IMR-90 (cell line): ENCODE measurements around the gene NOL4L.

Experiments
- CEBPB ChIP-seq: IDR thresholded peaks from 2 replicates; pipeline ENCODE4 v1.6.1; 2012; ENCODE audit warnings: low read depth, low read length, improper control_type of control experiment
- CHD1 ChIP-seq: IDR thresholded peaks from 2 replicates; pipeline ENCODE4 v1.6.1; 2012; ENCODE audit warnings: low read depth, low read length, improper control_type of control experiment
- CTCF ChIP-seq: conservative IDR thresholded peaks from 2 replicates; pipeline ENCODE4 v1.5.1; 2012; ENCODE audit warnings: mild to moderate bottlenecking, low read depth, low read length, improper control_type of control experiment
- FOS ChIP-seq: fragments of 150-350 bp; IDR thresholded peaks from 2 replicates; pipeline ENCODE4 v1.6.1; 2016; ENCODE audit warnings: low read depth, low read length
- MAFK ChIP-seq: IDR thresholded peaks from 2 replicates; pipeline ENCODE4 v1.6.1; 2012; ENCODE audit warnings: low read depth, low read length, improper control_type of control experiment
- MAZ ChIP-seq: IDR thresholded peaks from 2 replicates; pipeline ENCODE4 v1.6.1; 2012; ENCODE audit warnings: low read depth, mild to moderate bottlenecking, low read length, improper control_type of control experiment, moderate library complexity, borderline replicate concordance
- MXI1 ChIP-seq: IDR thresholded peaks from 2 replicates; pipeline ENCODE4 v1.6.1; 2012; ENCODE audit warnings: low read depth, mild to moderate bottlenecking, low read length, moderate library complexity, borderline replicate concordance
- NFE2L2 ChIP-seq: fragments of 150-350 bp; IDR thresholded peaks from 2 replicates; pipeline ENCODE4 v1.6.1; 2016; ENCODE audit warnings: low read depth, mild to moderate bottlenecking, low read length
- POLR2A ChIP-seq: IDR thresholded peaks from 2 replicates; pipeline ENCODE4 v1.6.1; 2012; ENCODE audit warnings: mild to moderate bottlenecking, low read depth, low read length
- RAD21 ChIP-seq: IDR thresholded peaks from 2 replicates; pipeline ENCODE4 v1.6.1; 2012; ENCODE audit warnings: low read length, improper control_type of control experiment
- RFX5 ChIP-seq: IDR thresholded peaks from 2 replicates; pipeline ENCODE4 v1.8.0; 2012; ENCODE audit warnings: low read depth, mild to moderate bottlenecking, low read length, moderate library complexity
- SMC3 ChIP-seq: fragments of 150-350 bp; IDR thresholded peaks from 2 replicates; pipeline ENCODE4 v1.6.1; 2016; ENCODE audit warnings: low read depth, mild to moderate bottlenecking, antibody characterized with exemption, low read length, moderate library complexity
- USF2 ChIP-seq: fragments of 150-350 bp; IDR thresholded peaks from 2 replicates; pipeline ENCODE4 v1.6.1; 2017; ENCODE audit warnings: mild to moderate bottlenecking, antibody characterized with exemption, low read length, low read depth

GRCh38 chr20:32457479-32457986 lies 127.6 kb downstream of the NOL4L start:
- no peak for TF ChIP-seq USF2
- no peak for TF ChIP-seq CTCF
- TF ChIP-seq POLR2A: no peak
- TF ChIP-seq SMC3: no peak
- TF ChIP-seq MAZ: no peak; the same call in 1 of the 2 replicates
- TF ChIP-seq RAD21: no peak
- TF ChIP-seq CEBPB: no peak
- no peak for TF ChIP-seq FOS
- no peak for TF ChIP-seq MAFK
- TF ChIP-seq MXI1: no peak
- TF ChIP-seq NFE2L2: no peak
- TF ChIP-seq CHD1: no peak
- TF ChIP-seq RFX5: no peak
